Lung (tissue), 12 donors: ENCODE data around the gene SHMT2. TPM values are rescaled to one million over a fixed set of nuclear protein-coding genes. Genes with fewer than 3 reads are reported as not detected.

ENCODE experiments used
- ATAC-seq: fragments of 200-7000 bp; cut with Tn5 transposase; one replicate; pipeline ENCODE4 v1.9.1; 2020; ENCODE audit warnings: moderate number of reproducible peaks; ENCODE audit not compliant: insufficient read depth, low FRiP score
- DNase-seq, 3 donors: peaks; one replicate each; pipeline ENCODE4 v3.0.0-alpha.2; 2013 to 2017
- H3K27ac ChIP-seq, 2 donors: one replicate each; pipeline ENCODE4 v1.5.1; 2013; ENCODE audit warnings: mild to moderate bottlenecking in 2 of 2, moderate library complexity in 2 of 2, control low read depth in 1 of 2, inconsistent platforms in 1 of 2, low read depth in 1 of 2, low read length in 1 of 2
- H3K27me3 ChIP-seq, 3 donors: one replicate each; pipeline ENCODE4 v1.5.1; 2013; ENCODE audit warnings: low read length in 2 of 3; ENCODE audit not compliant: control insufficient read depth in 3 of 3, insufficient read depth in 3 of 3
- H3K36me3 ChIP-seq, 4 donors: one replicate each; pipeline ENCODE4 v1.5.1; 2013; ENCODE audit warnings: low read length in 4 of 4, mild to moderate bottlenecking in 1 of 4, moderate library complexity in 1 of 4; ENCODE audit not compliant: control insufficient read depth in 4 of 4, insufficient read depth in 4 of 4
- H3K4me1 ChIP-seq, 5 donors: one replicate each; pipeline ENCODE4 v1.5.1; 2013; ENCODE audit warnings: low read length in 5 of 5, mild to moderate bottlenecking in 2 of 5, moderate library complexity in 1 of 5; ENCODE audit not compliant: control insufficient read depth in 5 of 5, insufficient read depth in 5 of 5
- H3K4me3 ChIP-seq: one replicate; pipeline ENCODE4 v1.5.1; 2013; ENCODE audit warnings: mild to moderate bottlenecking, control low read depth, moderate library complexity
- H3K9ac ChIP-seq, 2 donors: one replicate each; pipeline ENCODE4 v1.5.1; 2013; ENCODE audit warnings: low read length in 2 of 2, control low read depth in 1 of 2; ENCODE audit not compliant: insufficient read depth in 1 of 2
- H3K9me3 ChIP-seq, 4 donors: one replicate each; pipeline ENCODE4 v1.5.1; 2013; ENCODE audit warnings: low read length in 3 of 4, mild to moderate bottlenecking in 1 of 4, moderate library complexity in 1 of 4; ENCODE audit not compliant: control insufficient read depth in 4 of 4, insufficient read depth in 3 of 4
- CTCF ChIP-seq: IDR thresholded peaks from 2 replicates; pipeline ENCODE4 v1.5.1; 2012; ENCODE audit warnings: mild to moderate bottlenecking; ENCODE audit errors: control extremely low read depth, extremely low read depth
- whole genome bisulfite sequencing, 2 donors: extraction: QIAGEN DNeasy Blood & Tissue Kit; methylation state at CpG; one replicate each; pipeline ENCODE4 v1.1.7; 2013; 5-methylcytosine and 5-hydroxymethylcytosine counted together
- polyA plus RNA-seq, 2 donors: library from polyadenylated mRNA; stranded (reverse); fragments of 200-250 nt; gene quantifications; one replicate each; pipeline ENCODE4 v1.2.1, GENCODE V29; 2013
- total RNA-seq, 2 donors: library from RNA; depleted of rRNA in 1 of 2; stranded (reverse); fragments of >200 nt in 1 of 2; gene quantifications; one replicate each; pipeline ENCODE4 v1.2.1, GENCODE V29; 2014 to 2021
- donor health status: control.
- donor health status: control.
- donor health status: Bipolar disorder and iron deficiency.
- donor health status: healthy.
- donor health status: DM: yes; HTN: yes; CAD: no.

SHMT2 gene
- total and polyA plus RNA-seq, 4 donors = 46.1 to 113 (median 76.8) TPM

GRCh38 chr12:57241402-57242310 lies 12.1 kb downstream of the SHMT2 start:
- H3K27ac ChIP-seq = no peak overlapping the region
- H3K9ac ChIP-seq = no peak overlapping the region
- H3K4me1 ChIP-seq = peaks cover 4 to 58% (median 11%) of the 10 kb centered on the region in 5 donors
- no peaks in the 10 kb centered on the region for H3K36me3 ChIP-seq
- WGBS, 2 donors = 7% methylated on average over 48 of the region's 48 CpGs
- TF ChIP-seq CTCF = no peak
- H3K9me3 ChIP-seq = no peaks in the 10 kb centered on the region
- ATAC-seq (no peak), DNase-seq (no peak)
- peaks cover 0 to 74% (median 48%) of the 10 kb centered on the region in 3 donors for H3K27me3 ChIP-seq
- no peak overlapping the region for H3K4me3 ChIP-seq

- TF ChIP-seq CTCF = no peak
- Histone ChIP-seq H3K9ac (no peak overlapping the region), H3K36me3 (no peaks in the 10 kb centered on the region), H3K4me1 (peaks cover 4 to 52% (median 11%) of the 10 kb centered on the region in 5 donors), H3K27me3 (peaks cover 0 to 70% (median 44%) of the 10 kb centered on the region in 3 donors), H3K4me3 (no peak overlapping the region), H3K9me3 (no peaks in the 10 kb centered on the region), H3K27ac (no peak overlapping the region)
- no peak for DNase-seq
- ATAC-seq = no peak
- 1 to 2% methylated on average over 16 to 18 of the region's 18 CpGs for WGBS, 2 donors
Observed at GRCh38 chr12:57242329-57242690, 12.8 kb downstream of the SHMT2 start.

- 1 to 2% methylated on average over 45 of the region's 45 CpGs for WGBS, 2 donors
- H3K9me3 ChIP-seq = no peaks in the 10 kb centered on the region
- peaks cover 0 to 64% (median 42%) of the 10 kb centered on the region in 3 donors for H3K27me3 ChIP-seq
- H3K4me3 ChIP-seq = no peak overlapping the region
- peaks cover 4 to 46% (median 11%) of the 10 kb centered on the region in 5 donors for H3K4me1 ChIP-seq
- H3K9ac ChIP-seq = no peak overlapping the region
- ATAC-seq (no peak), DNase-seq (peak; percentile 72 to 80 (median 77))
- TF ChIP-seq CTCF = peak; percentile 33
- H3K27ac ChIP-seq = no peak overlapping the region
- no peaks in the 10 kb centered on the region for H3K36me3 ChIP-seq
Observed at GRCh38 chr12:57242691-57243454, 13.4 kb downstream of the SHMT2 start.
